Natural killer cell (primary cell): ENCODE data around the gene GJB2. TPM values are rescaled to one million over a fixed set of nuclear protein-coding genes. Genes with fewer than 3 reads are reported as not detected.

Experiments
- ATAC-seq, 3 donors: fragments of 150-1000 bp in 2 of 3; fragments of 200-7000 bp in 1 of 3; cut with Tn5 transposase; 1 replicate in 1 of 3; 2 replicates in 2 of 3; pipeline ENCODE4 v1.10.0; 2021; ENCODE audit warnings: mild to moderate bottlenecking in 2 of 3, moderate library complexity in 2 of 3
- DNase-seq, 2 donors: peaks; one replicate each; pipeline versions ENCODE4 v3.0.0 to v3.0.0-alpha.2; 2013 to 2021; ENCODE audit warnings: mixed read lengths in 1 of 2
- H3K27ac ChIP-seq: one replicate; pipeline ENCODE4 v1.5.1; 2013; ENCODE audit warnings: mild to moderate bottlenecking, low read length
- H3K27me3 ChIP-seq: one replicate; pipeline ENCODE4 v1.6.1; 2013; ENCODE audit warnings: low read length; ENCODE audit not compliant: control insufficient read depth, insufficient read depth
- H3K36me3 ChIP-seq: one replicate; pipeline ENCODE4 v1.6.1; 2013; ENCODE audit warnings: low read length; ENCODE audit not compliant: control insufficient read depth, insufficient read depth
- H3K4me1 ChIP-seq: one replicate; pipeline ENCODE4 v1.6.1; 2013; ENCODE audit warnings: low read length; ENCODE audit not compliant: control insufficient read depth, insufficient read depth
- H3K4me3 ChIP-seq: one replicate; pipeline ENCODE4 v1.5.1; 2013; ENCODE audit warnings: low read length
- H3K9me3 ChIP-seq: one replicate; pipeline ENCODE4 v1.6.1; 2013; ENCODE audit warnings: low read length; ENCODE audit not compliant: control insufficient read depth, insufficient read depth
- H3K27ac Mint-ChIP-seq, 2 donors: one replicate each; pipeline ENCODE4 v1.8.0; 2022; ENCODE audit warnings: mild to moderate bottlenecking in 2 of 2, mixed read lengths in 2 of 2, moderate library complexity in 1 of 2
- H3K27me3 Mint-ChIP-seq, 2 donors: one replicate each; pipeline ENCODE4 v1.8.0; 2022; ENCODE audit warnings: low read depth in 2 of 2, mixed read lengths in 2 of 2
- H3K36me3 Mint-ChIP-seq: one replicate; pipeline ENCODE4 v1.8.0; 2022; ENCODE audit warnings: mixed read lengths
- H3K4me1 Mint-ChIP-seq, 2 donors: one replicate each; pipeline ENCODE4 v1.8.0; 2022; ENCODE audit warnings: mixed read lengths in 2 of 2
- H3K4me3 Mint-ChIP-seq: one replicate; pipeline ENCODE4 v1.8.0; 2022; ENCODE audit warnings: mild to moderate bottlenecking, moderate library complexity, mixed read lengths
- H3K9me3 Mint-ChIP-seq, 2 donors: one replicate each; pipeline ENCODE4 v1.8.0; 2022; ENCODE audit warnings: mixed read lengths in 2 of 2
- WGBS: methylation state at CpG from one replicate; pipeline ENCODE4 v1.1.7; 2013; ENCODE audit warnings: missing lambda C conversion rate; ENCODE audit not compliant: insufficient coverage; 5-methylcytosine and 5-hydroxymethylcytosine counted together
- intact Hi-C: fragments of 100-400 bp; cut with micrococcal nuclease; formaldehyde crosslinking; loops from one replicate; pipeline ENCODE4 v1.14.2; 2022
- total RNA-seq, 4 donors: library from RNA; stranded (reverse); fragments of 120-200 nt in 1 of 4; gene quantifications; one replicate each; pipeline versions ENCODE4 v1.2.3 to v1.2.4, GENCODE V29; 2013 to 2022
- TF ChIP-seq, protein P1 (sequence below): fragments of 200-600 bp; IDR thresholded peaks from one replicate; pipeline ENCODE4 v1.8.0; 2022; ENCODE audit warnings: antibody characterized with exemption

Gene GJB2
- total RNA-seq, 3 donors from 2014 or later (not counting 1 experiment from before 2014, with no cell fraction given): 0.40 TPM; not detected in 2

DNA sequence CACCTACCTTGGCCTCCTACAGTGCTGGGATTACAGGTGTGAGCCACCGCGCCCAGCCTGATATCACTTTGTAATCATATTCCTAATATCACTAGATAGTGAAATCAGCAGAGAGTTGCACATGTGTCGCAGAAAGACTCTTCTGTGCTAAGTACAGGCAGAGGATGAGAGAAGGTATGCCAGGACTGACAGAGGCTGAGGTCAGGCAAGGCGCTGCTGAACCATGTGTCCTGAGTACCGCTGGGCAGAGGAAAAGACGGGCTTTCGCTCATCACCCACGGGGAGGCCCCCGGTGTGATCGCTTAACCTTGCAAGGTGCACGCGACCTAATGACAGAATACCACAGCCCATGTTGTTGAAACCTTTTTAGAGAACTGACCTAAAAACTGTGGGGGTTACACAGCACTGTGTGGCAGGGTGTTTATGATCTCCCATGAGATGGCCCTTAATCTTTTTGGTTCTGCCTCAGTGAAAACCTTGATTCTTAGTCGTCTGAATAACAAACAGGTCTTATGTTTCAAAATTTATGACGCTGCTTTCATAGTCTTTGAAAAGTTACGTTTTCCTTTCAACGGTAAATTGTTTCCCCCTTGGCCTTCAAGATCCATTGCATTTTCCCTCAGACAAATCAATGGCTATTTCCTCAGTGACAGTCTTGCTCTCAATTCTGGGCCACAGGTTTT is 44.1 kb downstream of the GJB2 start:
- Histone ChIP-seq H3K4me3 (no peak overlapping the region), H3K36me3 (no peaks in the 10 kb centered on the region), H3K4me1 (no peaks in the 10 kb centered on the region), H3K27ac (no peak overlapping the region), H3K9me3 (no peaks in the 10 kb centered on the region), H3K27me3 (no peaks in the 10 kb centered on the region)
- 85% methylated on average over 16 of the region's 16 CpGs for WGBS
- intact Hi-C loops: no loop called here
- no peaks in the 10 kb centered on the region for H3K9me3 Mint-ChIP-seq
- DNase-seq (no peak), ATAC-seq (no peak)
- H3K4me1 Mint-ChIP-seq: no peaks in the 10 kb centered on the region
- TF ChIP-seq, protein P1, sequence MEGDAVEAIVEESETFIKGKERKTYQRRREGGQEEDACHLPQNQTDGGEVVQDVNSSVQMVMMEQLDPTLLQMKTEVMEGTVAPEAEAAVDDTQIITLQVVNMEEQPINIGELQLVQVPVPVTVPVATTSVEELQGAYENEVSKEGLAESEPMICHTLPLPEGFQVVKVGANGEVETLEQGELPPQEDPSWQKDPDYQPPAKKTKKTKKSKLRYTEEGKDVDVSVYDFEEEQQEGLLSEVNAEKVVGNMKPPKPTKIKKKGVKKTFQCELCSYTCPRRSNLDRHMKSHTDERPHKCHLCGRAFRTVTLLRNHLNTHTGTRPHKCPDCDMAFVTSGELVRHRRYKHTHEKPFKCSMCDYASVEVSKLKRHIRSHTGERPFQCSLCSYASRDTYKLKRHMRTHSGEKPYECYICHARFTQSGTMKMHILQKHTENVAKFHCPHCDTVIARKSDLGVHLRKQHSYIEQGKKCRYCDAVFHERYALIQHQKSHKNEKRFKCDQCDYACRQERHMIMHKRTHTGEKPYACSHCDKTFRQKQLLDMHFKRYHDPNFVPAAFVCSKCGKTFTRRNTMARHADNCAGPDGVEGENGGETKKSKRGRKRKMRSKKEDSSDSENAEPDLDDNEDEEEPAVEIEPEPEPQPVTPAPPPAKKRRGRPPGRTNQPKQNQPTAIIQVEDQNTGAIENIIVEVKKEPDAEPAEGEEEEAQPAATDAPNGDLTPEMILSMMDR: no peak
- no peaks in the 10 kb centered on the region for H3K36me3 Mint-ChIP-seq
- H3K4me3 Mint-ChIP-seq: no peak overlapping the region
- H3K27ac Mint-ChIP-seq: no peak overlapping the region
- H3K27me3 Mint-ChIP-seq: peaks cover 21 to 40% of the 10 kb centered on the region in 2 donors

DNA sequence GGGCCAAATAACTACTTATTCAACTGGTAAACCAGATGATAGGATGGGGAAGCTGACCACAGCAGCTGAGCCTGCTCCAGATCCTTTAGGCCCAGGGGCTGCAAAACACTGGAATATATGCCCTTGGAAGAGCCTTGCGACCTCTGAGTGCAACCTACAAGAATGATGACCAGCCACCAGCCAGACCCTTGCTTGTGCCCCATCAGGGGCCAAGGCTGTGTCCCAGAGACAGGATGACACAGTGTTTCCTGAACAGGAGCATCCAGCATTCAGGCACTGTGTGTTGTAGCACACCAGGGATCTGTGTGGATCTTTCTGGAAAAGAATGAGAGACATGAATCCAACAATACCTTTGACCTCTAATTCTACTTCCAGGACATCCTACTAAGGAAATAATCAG is 46.4 kb downstream of the GJB2 start:
- intact Hi-C loops: no loop called here
- Histone ChIP-seq H3K9me3 (no peaks in the 10 kb centered on the region), H3K36me3 (no peaks in the 10 kb centered on the region), H3K4me1 (no peaks in the 10 kb centered on the region), H3K27me3 (peaks cover 8% of the 10 kb centered on the region), H3K4me3 (no peak overlapping the region), H3K27ac (no peak overlapping the region)
- no peaks in the 10 kb centered on the region for H3K9me3 Mint-ChIP-seq
- no peaks in the 10 kb centered on the region for H3K4me1 Mint-ChIP-seq
- H3K36me3 Mint-ChIP-seq: no peaks in the 10 kb centered on the region
- 93% methylated on average over 1 of the region's 1 CpG for WGBS
- ATAC-seq (no peak), DNase-seq (no peak)
- no peak overlapping the region for H3K4me3 Mint-ChIP-seq
- TF ChIP-seq, protein P1: no peak
- H3K27ac Mint-ChIP-seq: no peak overlapping the region
- peaks cover 22 to 39% of the 10 kb centered on the region in 2 donors for H3K27me3 Mint-ChIP-seq

DNA sequence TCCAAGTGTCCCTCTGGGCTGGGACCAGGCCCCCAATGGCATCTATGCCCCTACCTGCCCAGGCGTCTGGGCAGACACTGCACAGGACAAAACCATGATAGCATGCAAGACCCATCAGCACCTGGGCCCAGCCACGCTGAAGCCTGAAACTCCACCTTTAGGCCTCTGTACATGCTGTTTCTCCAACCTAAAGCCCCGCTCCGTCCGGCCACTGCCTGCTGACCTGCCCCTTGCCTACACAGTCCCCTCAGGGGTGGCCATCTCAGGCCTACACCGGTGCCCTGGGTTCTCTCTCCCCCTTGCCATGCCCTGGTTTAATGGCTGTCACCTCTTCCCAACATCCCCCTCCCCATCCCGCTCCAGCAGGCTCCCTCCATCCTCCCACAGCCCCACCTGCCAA is 47.2 kb downstream of the GJB2 start:
- peaks cover 8% of the 10 kb centered on the region for H3K27me3 ChIP-seq
- H3K4me1 Mint-ChIP-seq: no peaks in the 10 kb centered on the region
- ATAC-seq: no peak

More for the DNA sequence above, 47.2 kb downstream of the GJB2 start:
- peaks cover 29 to 45% of the 10 kb centered on the region in 2 donors for H3K27me3 Mint-ChIP-seq
- intact Hi-C loops: no loop called here
- WGBS: 75% methylated on average over 7 of the region's 7 CpGs
- no peaks in the 10 kb centered on the region for H3K9me3 ChIP-seq
- no peak overlapping the region for H3K27ac Mint-ChIP-seq
- H3K4me1 ChIP-seq: no peaks in the 10 kb centered on the region
- no peaks in the 10 kb centered on the region for H3K9me3 Mint-ChIP-seq
- H3K4me3 Mint-ChIP-seq: no peak overlapping the region
- H3K36me3 Mint-ChIP-seq: no peaks in the 10 kb centered on the region
- TF ChIP-seq, protein P1: no peak
- H3K4me3 ChIP-seq: no peak overlapping the region
- no peak overlapping the region for H3K27ac ChIP-seq
- H3K36me3 ChIP-seq: no peaks in the 10 kb centered on the region
- DNase-seq: no peak
